GM23338 (cell line): ENCODE data around the gene FSTL3.

Experiments used
- CREB1 ChIP-seq: fragments of 250-450 bp; sonication (Bioruptor Pico); IDR thresholded peaks from 2 replicates; pipeline ENCODE4 v1.5.0; 2020; ENCODE audit warnings: low read depth, mild to moderate bottlenecking, moderate library complexity
- EZH2 ChIP-seq: fragments of 200-600 bp; sonication (generic); IDR thresholded peaks from one replicate; pipeline ENCODE4 v1.8.0; 2017; ENCODE audit warnings: antibody characterized with exemption, mild to moderate bottlenecking, low read depth; ENCODE audit not compliant: unreplicated experiment
- EZH2phosphoT487 ChIP-seq: fragments of 200-600 bp; sonication (generic); IDR thresholded peaks from one replicate; pipeline ENCODE4 v1.8.1; 2018; ENCODE audit warnings: antibody characterized with exemption; ENCODE audit not compliant: unreplicated experiment
- JUNB ChIP-seq: IDR thresholded peaks from one replicate; pipeline ENCODE4 v1.6.1; 2016; ENCODE audit warnings: antibody characterized with exemption; ENCODE audit not compliant: unreplicated experiment
- NANOG ChIP-seq: IDR thresholded peaks from 2 replicates; pipeline ENCODE4 v1.6.1; 2016; ENCODE audit warnings: antibody characterized with exemption, borderline replicate concordance
- POLR2AphosphoS5 ChIP-seq: IDR thresholded peaks from 2 replicates; pipeline ENCODE4 v1.6.1; 2016; ENCODE audit warnings: antibody characterized with exemption, low read depth
- STAT1 ChIP-seq: IDR thresholded peaks from one replicate; pipeline ENCODE4 v1.6.1; 2016; ENCODE audit warnings: antibody characterized with exemption; ENCODE audit not compliant: unreplicated experiment
- ZNF114 ChIP-seq: fragments of 250-450 bp; sonication (Bioruptor Pico); IDR thresholded peaks from 2 replicates; pipeline ENCODE4 v1.5.0; 2020; ENCODE audit warnings: mild to moderate bottlenecking, moderate library complexity
- ZNF331 ChIP-seq: fragments of 250-450 bp; sonication (Bioruptor Pico); IDR thresholded peaks from 2 replicates; pipeline ENCODE4 v1.5.0; 2020; ENCODE audit warnings: low read depth, mild to moderate bottlenecking, moderate library complexity
- TF ChIP-seq, protein P1 (sequence below), 2 experiments: fragments of 200-600 bp in 1 of 2; sonication (generic) in 1 of 2; conservative IDR thresholded peaks; 2 replicates each; pipeline versions ENCODE4 v1.5.1 to v1.6.1; 2016 to 2017; ENCODE audit warnings: antibody characterized with exemption in 2 of 2, low read depth in 2 of 2, mild to moderate bottlenecking in 2 of 2, moderate library complexity in 1 of 2
- TF ChIP-seq, protein P2 (sequence below): IDR thresholded peaks from 2 replicates; pipeline ENCODE4 v1.6.1; 2016; ENCODE audit warnings: antibody characterized with exemption
- TF ChIP-seq, protein P3 (sequence below): IDR thresholded peaks from one replicate; pipeline ENCODE4 v1.6.1; 2018; ENCODE audit warnings: antibody characterized with exemption; ENCODE audit not compliant: unreplicated experiment

DNA sequence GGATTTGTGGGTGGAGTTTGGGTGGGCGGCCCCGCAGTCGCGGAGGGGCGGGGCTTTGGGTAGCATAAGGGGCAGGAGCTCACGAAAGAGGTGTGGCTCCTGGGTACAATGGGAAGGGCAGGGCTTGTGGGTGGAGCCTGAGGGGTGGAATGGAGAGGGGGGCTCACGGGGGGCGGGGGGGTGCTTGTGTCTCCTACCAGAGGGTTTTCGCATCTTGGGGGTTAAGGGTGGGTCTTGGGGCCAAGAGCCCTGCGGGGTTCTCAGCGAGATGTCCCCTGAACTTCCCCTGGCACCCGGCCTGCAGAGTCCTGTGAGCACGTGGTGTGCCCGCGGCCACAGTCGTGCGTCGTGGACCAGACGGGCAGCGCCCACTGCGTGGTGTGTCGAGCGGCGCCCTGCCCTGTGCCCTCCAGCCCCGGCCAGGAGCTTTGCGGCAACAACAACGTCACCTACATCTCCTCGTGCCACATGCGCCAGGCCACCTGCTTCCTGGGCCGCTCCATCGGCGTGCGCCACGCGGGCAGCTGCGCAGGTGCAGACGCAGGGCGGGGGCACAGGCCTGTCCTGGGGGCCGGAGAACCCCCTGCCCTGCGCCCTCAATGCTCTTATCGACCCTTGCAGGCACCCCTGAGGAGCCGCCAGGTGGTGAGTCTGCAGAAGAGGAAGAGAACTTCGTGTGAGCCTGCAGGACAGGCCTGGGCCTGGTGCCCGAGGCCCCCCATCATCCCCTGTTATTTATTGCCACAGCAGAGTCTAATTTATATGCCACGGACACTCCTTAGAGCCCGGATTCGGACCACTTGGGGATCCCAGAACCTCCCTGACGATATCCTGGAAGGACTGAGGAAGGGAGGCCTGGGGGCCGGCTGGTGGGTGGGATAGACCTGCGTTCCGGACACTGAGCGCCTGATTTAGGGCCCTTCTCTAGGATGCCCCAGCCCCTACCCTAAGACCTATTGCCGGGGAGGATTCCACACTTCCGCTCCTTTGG lies 5.1 kb downstream of the FSTL3 start:
- TF ChIP-seq POLR2AphosphoS5 (no peak), EZH2 (no peak), EZH2phosphoT487 (no peak), STAT1 (no peak), CREB1 (no peak), JUNB (no peak), ZNF114 (no peak), ZNF331 (CRISPR knock-in tag) (no peak), NANOG (no peak)
- TF ChIP-seq, protein P1, sequence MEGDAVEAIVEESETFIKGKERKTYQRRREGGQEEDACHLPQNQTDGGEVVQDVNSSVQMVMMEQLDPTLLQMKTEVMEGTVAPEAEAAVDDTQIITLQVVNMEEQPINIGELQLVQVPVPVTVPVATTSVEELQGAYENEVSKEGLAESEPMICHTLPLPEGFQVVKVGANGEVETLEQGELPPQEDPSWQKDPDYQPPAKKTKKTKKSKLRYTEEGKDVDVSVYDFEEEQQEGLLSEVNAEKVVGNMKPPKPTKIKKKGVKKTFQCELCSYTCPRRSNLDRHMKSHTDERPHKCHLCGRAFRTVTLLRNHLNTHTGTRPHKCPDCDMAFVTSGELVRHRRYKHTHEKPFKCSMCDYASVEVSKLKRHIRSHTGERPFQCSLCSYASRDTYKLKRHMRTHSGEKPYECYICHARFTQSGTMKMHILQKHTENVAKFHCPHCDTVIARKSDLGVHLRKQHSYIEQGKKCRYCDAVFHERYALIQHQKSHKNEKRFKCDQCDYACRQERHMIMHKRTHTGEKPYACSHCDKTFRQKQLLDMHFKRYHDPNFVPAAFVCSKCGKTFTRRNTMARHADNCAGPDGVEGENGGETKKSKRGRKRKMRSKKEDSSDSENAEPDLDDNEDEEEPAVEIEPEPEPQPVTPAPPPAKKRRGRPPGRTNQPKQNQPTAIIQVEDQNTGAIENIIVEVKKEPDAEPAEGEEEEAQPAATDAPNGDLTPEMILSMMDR (conservative IDR thresholded peaks at IDR 0.05; ENCODE audit: low read depth in 2 of 2) = no peak
- TF ChIP-seq, protein P2, sequence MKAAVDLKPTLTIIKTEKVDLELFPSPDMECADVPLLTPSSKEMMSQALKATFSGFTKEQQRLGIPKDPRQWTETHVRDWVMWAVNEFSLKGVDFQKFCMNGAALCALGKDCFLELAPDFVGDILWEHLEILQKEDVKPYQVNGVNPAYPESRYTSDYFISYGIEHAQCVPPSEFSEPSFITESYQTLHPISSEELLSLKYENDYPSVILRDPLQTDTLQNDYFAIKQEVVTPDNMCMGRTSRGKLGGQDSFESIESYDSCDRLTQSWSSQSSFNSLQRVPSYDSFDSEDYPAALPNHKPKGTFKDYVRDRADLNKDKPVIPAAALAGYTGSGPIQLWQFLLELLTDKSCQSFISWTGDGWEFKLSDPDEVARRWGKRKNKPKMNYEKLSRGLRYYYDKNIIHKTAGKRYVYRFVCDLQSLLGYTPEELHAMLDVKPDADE = no peak
- TF ChIP-seq, protein P3, sequence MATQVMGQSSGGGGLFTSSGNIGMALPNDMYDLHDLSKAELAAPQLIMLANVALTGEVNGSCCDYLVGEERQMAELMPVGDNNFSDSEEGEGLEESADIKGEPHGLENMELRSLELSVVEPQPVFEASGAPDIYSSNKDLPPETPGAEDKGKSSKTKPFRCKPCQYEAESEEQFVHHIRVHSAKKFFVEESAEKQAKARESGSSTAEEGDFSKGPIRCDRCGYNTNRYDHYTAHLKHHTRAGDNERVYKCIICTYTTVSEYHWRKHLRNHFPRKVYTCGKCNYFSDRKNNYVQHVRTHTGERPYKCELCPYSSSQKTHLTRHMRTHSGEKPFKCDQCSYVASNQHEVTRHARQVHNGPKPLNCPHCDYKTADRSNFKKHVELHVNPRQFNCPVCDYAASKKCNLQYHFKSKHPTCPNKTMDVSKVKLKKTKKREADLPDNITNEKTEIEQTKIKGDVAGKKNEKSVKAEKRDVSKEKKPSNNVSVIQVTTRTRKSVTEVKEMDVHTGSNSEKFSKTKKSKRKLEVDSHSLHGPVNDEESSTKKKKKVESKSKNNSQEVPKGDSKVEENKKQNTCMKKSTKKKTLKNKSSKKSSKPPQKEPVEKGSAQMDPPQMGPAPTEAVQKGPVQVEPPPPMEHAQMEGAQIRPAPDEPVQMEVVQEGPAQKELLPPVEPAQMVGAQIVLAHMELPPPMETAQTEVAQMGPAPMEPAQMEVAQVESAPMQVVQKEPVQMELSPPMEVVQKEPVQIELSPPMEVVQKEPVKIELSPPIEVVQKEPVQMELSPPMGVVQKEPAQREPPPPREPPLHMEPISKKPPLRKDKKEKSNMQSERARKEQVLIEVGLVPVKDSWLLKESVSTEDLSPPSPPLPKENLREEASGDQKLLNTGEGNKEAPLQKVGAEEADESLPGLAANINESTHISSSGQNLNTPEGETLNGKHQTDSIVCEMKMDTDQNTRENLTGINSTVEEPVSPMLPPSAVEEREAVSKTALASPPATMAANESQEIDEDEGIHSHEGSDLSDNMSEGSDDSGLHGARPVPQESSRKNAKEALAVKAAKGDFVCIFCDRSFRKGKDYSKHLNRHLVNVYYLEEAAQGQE = no peak
